ENCODE measurements around the gene MAGEA8. TPM values are rescaled to one million over a fixed set of nuclear protein-coding genes. Genes with fewer than 3 reads are reported as not detected.
"Not testable (repeated sequence)": the region's sequence is repeated elsewhere in the genome, so short reads cannot be mapped to it uniquely, and the experiment has no call there.

The MAGEA8 gene
- total RNA-seq, 2 donors from 2014 or later: not detected

- TF ChIP-seq CTCF (IDR thresholded peaks at IDR 0.05): peak; percentile 21
- intact Hi-C loops (cut with DNase I): no loop called here
- Histone ChIP-seq H3K4me1 (no peaks in the 10 kb centered on the region), H3K9me3 (no peaks in the 10 kb centered on the region), H3K27me3 (no peaks in the 10 kb centered on the region), H3K36me3 (no peaks in the 10 kb centered on the region), H3K4me3 (no peak overlapping the region), H3K9ac (ENCODE audit: low read depth in 2 of 2, low read length in 2 of 2) (no peak overlapping the region), H3K27ac (no peak overlapping the region)
- peak; percentile 27 for DNase-seq
Measured at GRCh38 chrX:149871940-149872339, 9.0 kb upstream of the MAGEA8 start.

DNA sequence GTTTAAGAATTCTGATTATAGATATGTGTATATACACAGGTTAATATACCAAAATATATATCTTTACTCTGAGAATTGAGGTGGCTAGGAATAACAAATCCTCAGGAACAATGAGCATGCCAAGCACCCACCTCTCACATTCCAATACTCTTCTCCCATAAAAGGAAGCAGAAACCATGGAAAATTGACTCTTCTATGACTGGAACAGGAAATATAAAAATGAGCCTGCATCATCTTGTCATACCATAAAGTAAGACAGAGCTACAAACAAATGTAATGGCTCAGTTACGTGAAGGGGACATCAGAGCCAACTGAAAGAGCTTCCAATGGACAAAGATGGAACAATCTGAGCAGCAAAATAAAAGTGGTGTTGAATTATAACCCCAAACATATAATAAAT is 3.8 kb upstream of the MAGEA8 start:
- H3K27me3 ChIP-seq: no peaks in the 10 kb centered on the region
- TF ChIP-seq CTCF (IDR thresholded peaks at IDR 0.05): no peak
- H3K27ac ChIP-seq: no peak overlapping the region
- H3K4me1 ChIP-seq: no peaks in the 10 kb centered on the region
- H3K9me3 ChIP-seq: no peaks in the 10 kb centered on the region
- no peak overlapping the region for H3K4me3 ChIP-seq
- H3K36me3 ChIP-seq: no peaks in the 10 kb centered on the region
- DNase-seq: no peak
- intact Hi-C loops (cut with DNase I): no loop called here
- H3K9ac ChIP-seq (ENCODE audit: low read depth in 2 of 2, low read length in 2 of 2): no peak overlapping the region

DNA sequence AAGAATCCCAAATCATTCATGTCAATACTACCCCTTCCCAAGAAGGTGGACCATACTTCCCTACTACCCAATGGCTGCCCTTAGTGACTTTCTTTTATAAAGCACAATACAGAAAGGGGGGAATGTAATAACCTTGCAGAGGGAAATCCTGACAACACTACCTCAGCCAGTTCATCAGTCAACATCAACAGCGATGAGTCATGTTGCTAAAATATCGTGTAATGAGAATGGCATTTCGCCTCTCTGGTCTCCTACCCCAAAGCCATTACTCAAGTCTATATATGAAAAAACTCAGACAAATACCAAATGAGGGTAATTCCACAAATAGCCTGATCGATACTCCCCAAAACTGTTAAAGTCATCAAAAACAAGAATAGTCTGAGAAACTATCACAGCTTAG is 3.3 kb upstream of the MAGEA8 start:
- no peak for TF ChIP-seq CTCF (IDR thresholded peaks at IDR 0.05)
- no peak overlapping the region for H3K4me3 ChIP-seq
- H3K9ac ChIP-seq (ENCODE audit: low read depth in 2 of 2, low read length in 2 of 2): no peak overlapping the region
- no peak overlapping the region for H3K27ac ChIP-seq
- no peak for DNase-seq
- no peaks in the 10 kb centered on the region for H3K27me3 ChIP-seq
- no peaks in the 10 kb centered on the region for H3K9me3 ChIP-seq
- H3K4me1 ChIP-seq: no peaks in the 10 kb centered on the region
- H3K36me3 ChIP-seq: no peaks in the 10 kb centered on the region
- intact Hi-C loops (cut with DNase I): no loop called here

- H3K36me3 ChIP-seq; H3K9me3 ChIP-seq; H3K9ac ChIP-seq (ENCODE audit: low read depth in 2 of 2, low read length in 2 of 2); H3K27ac ChIP-seq; H3K27me3 ChIP-seq; DNase-seq; intact Hi-C loops (cut with DNase I); H3K4me1 ChIP-seq; H3K4me3 ChIP-seq: not testable (repeated sequence)
Measured at GRCh38 chrX:149890828-149891227, 9.8 kb downstream of the MAGEA8 start.

GRCh38 chrX:149898554-149898953 is 17.6 kb downstream of the MAGEA8 start:
- H3K4me1 ChIP-seq: no peaks in the 10 kb centered on the region
- no peaks in the 10 kb centered on the region for H3K36me3 ChIP-seq
- intact Hi-C loops (cut with DNase I): no loop called here

More at GRCh38 chrX:149898554-149898953, 17.6 kb downstream of the MAGEA8 start:
- DNase-seq: no peak
- TF ChIP-seq CTCF (IDR thresholded peaks at IDR 0.05): no peak
- Histone ChIP-seq H3K9ac (ENCODE audit: low read depth in 2 of 2, low read length in 2 of 2) (no peak overlapping the region), H3K27me3 (no peaks in the 10 kb centered on the region), H3K9me3 (no peaks in the 10 kb centered on the region), H3K27ac (no peak overlapping the region), H3K4me3 (no peak overlapping the region)

Measured in colonic mucosa (tissue), 4 donors.